ENCODE measurements around the gene TMIE.

The TMIE gene

GRCh38 chr3:46669191-46669999 is 31.8 kb upstream of the TMIE start:
- no peaks in the 10 kb centered on the region for H3K9me3 ChIP-seq
- H3K36me3 ChIP-seq: no peaks in the 10 kb centered on the region
- TF ChIP-seq Cebpa-rat (IDR thresholded peaks at IDR 0.05): no peak
- H3K27ac ChIP-seq: no peak overlapping the region
- H3K4me1 ChIP-seq: peaks cover 16% of the 10 kb centered on the region
- H4K20me1 ChIP-seq: no peaks in the 10 kb centered on the region
- H3K4me3 ChIP-seq: no peak overlapping the region
- no peak overlapping the region for H3K4me2 ChIP-seq
- no peak overlapping the region for H3K9ac ChIP-seq
- no peaks in the 10 kb centered on the region for H3K27me3 ChIP-seq

- H4K20me1 ChIP-seq: no peaks in the 10 kb centered on the region
- no peak overlapping the region for H3K4me3 ChIP-seq
- no peak for TF ChIP-seq Cebpa-rat (IDR thresholded peaks at IDR 0.05)
- no peaks in the 10 kb centered on the region for H3K36me3 ChIP-seq
- H3K9ac ChIP-seq: no peak overlapping the region
- peaks cover 16% of the 10 kb centered on the region for H3K4me1 ChIP-seq
- no peaks in the 10 kb centered on the region for H3K9me3 ChIP-seq
- H3K27me3 ChIP-seq: no peaks in the 10 kb centered on the region
- H3K27ac ChIP-seq: no peak overlapping the region
- peak overlapping the region; percentile 19; the same call in 1 of the 2 replicates for H3K4me2 ChIP-seq
Measured at GRCh38 chr3:46670000-46670890, 30.9 kb upstream of the TMIE start.

GRCh38 chr3:46670891-46671427 is 30.2 kb upstream of the TMIE start:
- Histone ChIP-seq H3K4me2 (peak overlapping the region; percentile 19; the same call in 1 of the 2 replicates), H3K36me3 (no peaks in the 10 kb centered on the region), H3K4me1 (peaks cover 15% of the 10 kb centered on the region), H3K9ac (no peak overlapping the region), H3K9me3 (no peaks in the 10 kb centered on the region), H4K20me1 (no peaks in the 10 kb centered on the region), H3K27me3 (no peaks in the 10 kb centered on the region), H3K27ac (no peak overlapping the region), H3K4me3 (no peak overlapping the region)
- no peak for TF ChIP-seq Cebpa-rat (IDR thresholded peaks at IDR 0.05)

GRCh38 chr3:46671541-46672348 is 29.4 kb upstream of the TMIE start:
- Histone ChIP-seq H3K4me1 (peaks cover 11% of the 10 kb centered on the region), H3K4me3 (no peak overlapping the region), H3K27ac (no peak overlapping the region), H3K36me3 (no peaks in the 10 kb centered on the region), H4K20me1 (no peaks in the 10 kb centered on the region), H3K4me2 (no peak overlapping the region), H3K9me3 (no peaks in the 10 kb centered on the region), H3K9ac (no peak overlapping the region), H3K27me3 (no peaks in the 10 kb centered on the region)
- TF ChIP-seq Cebpa-rat (IDR thresholded peaks at IDR 0.05): no peak

- no peaks in the 10 kb centered on the region for H3K9me3 ChIP-seq
- H3K4me3 ChIP-seq: no peak overlapping the region
- no peak overlapping the region for H3K9ac ChIP-seq
- H3K27me3 ChIP-seq: no peaks in the 10 kb centered on the region
- H3K36me3 ChIP-seq: no peaks in the 10 kb centered on the region
- H4K20me1 ChIP-seq: no peaks in the 10 kb centered on the region
- no peak for TF ChIP-seq Cebpa-rat (IDR thresholded peaks at IDR 0.05)
- peaks cover 11% of the 10 kb centered on the region for H3K4me1 ChIP-seq
- no peak overlapping the region for H3K4me2 ChIP-seq
- H3K27ac ChIP-seq: no peak overlapping the region
Measured at GRCh38 chr3:46672349-46672695, 28.9 kb upstream of the TMIE start.

- no peaks in the 10 kb centered on the region for H3K9me3 ChIP-seq
- H3K27me3 ChIP-seq: no peaks in the 10 kb centered on the region
- H4K20me1 ChIP-seq: no peaks in the 10 kb centered on the region
- H3K9ac ChIP-seq: no peak overlapping the region
- H3K36me3 ChIP-seq: no peaks in the 10 kb centered on the region
- no peak overlapping the region for H3K27ac ChIP-seq
- H3K4me3 ChIP-seq: no peak overlapping the region
- peaks cover 11% of the 10 kb centered on the region for H3K4me1 ChIP-seq
- no peak for TF ChIP-seq Cebpa-rat (IDR thresholded peaks at IDR 0.05)
- H3K4me2 ChIP-seq: no peak overlapping the region
Measured at GRCh38 chr3:46673151-46674030, 27.8 kb upstream of the TMIE start.

GRCh38 chr3:46674031-46674845 is 27.0 kb upstream of the TMIE start:
- Histone ChIP-seq H4K20me1 (no peaks in the 10 kb centered on the region), H3K4me2 (no peak overlapping the region), H3K9me3 (no peaks in the 10 kb centered on the region), H3K27ac (no peak overlapping the region), H3K9ac (no peak overlapping the region), H3K36me3 (no peaks in the 10 kb centered on the region), H3K4me3 (no peak overlapping the region), H3K4me1 (peaks cover 16% of the 10 kb centered on the region), H3K27me3 (no peaks in the 10 kb centered on the region)
- no peak for TF ChIP-seq Cebpa-rat (IDR thresholded peaks at IDR 0.05)

GRCh38 chr3:46675426-46675825 is 25.8 kb upstream of the TMIE start:
- TF ChIP-seq Cebpa-rat (IDR thresholded peaks at IDR 0.05): no peak
- H4K20me1 ChIP-seq: no peaks in the 10 kb centered on the region
- no peaks in the 10 kb centered on the region for H3K36me3 ChIP-seq
- H3K4me1 ChIP-seq: peaks cover 19% of the 10 kb centered on the region
- H3K9ac ChIP-seq: no peak overlapping the region
- H3K27ac ChIP-seq: no peak overlapping the region
- no peak overlapping the region for H3K4me3 ChIP-seq
- no peaks in the 10 kb centered on the region for H3K27me3 ChIP-seq
- H3K9me3 ChIP-seq: no peaks in the 10 kb centered on the region
- no peak overlapping the region for H3K4me2 ChIP-seq
